ENCODE data around the gene PALLD.

PALLD gene

DNA sequence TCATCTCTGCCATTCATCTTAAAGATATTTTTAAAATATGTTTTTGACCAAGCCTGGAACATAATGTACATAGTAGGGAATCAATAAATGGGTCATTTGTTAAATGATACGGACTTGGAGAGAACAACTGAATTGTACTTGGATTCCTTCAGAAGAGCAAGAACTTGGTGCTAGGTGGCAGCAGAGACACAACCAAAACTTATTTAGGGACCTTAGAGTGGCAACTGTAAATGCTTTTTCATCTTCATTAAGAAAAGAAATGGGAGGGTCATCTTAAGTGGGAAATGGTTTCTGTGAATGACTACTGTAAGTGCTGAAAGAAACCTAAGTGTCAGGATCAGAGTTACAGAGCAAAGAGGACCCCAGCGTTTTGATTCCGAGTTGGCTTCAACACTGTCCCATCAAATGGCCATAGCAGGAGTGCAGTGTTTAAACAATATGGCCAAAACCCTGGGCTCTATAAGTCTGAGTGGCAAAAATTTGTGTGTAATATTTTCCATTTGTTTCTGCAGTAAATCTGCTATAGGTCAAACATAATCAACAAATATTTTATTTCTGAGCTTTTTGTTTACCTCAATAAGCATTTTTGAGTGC, 213.6 kb downstream of the PALLD start:
- Histone ChIP-seq H3K4me2 (ENCODE audit: low read depth, low read length) (no peak overlapping the region), H3K27me3 (replicated peaks; ENCODE audit: insufficient read depth, low read length) (no peaks in the 10 kb centered on the region), H3K9me3 (replicated peaks; ENCODE audit: insufficient read depth, low read length) (no peaks in the 10 kb centered on the region), H3K79me2 (ENCODE audit: low read length) (no peaks in the 10 kb centered on the region), H3K27ac (ENCODE audit: low read length) (no peak overlapping the region), H3F3A (ENCODE audit: insufficient read depth, low read length) (no peaks in the 10 kb centered on the region), H3K9me2 (replicated peaks; ENCODE audit: insufficient read depth, low read length) (no peaks in the 10 kb centered on the region), H4K20me1 (ENCODE audit: insufficient read depth, low read length) (no peaks in the 10 kb centered on the region), H3K9ac (ENCODE audit: low read length) (no peak overlapping the region), H3K4me3 (ENCODE audit: low read length) (no peak overlapping the region), H2AFZ (ENCODE audit: low read length) (no peak overlapping the region), H3K36me3 (replicated peaks; ENCODE audit: insufficient read depth, low read length) (no peaks in the 10 kb centered on the region), H3K4me1 (ENCODE audit: low read length) (no peaks in the 10 kb centered on the region)
- TF ChIP-seq EZH2phosphoT487 (IDR thresholded peaks at IDR 0.05; ENCODE audit: low read length) = no peak
- TF ChIP-seq EZH2 (optimal IDR thresholded peaks at IDR 0.05; ENCODE audit: low read depth, low read length) = no peak
- TF ChIP-seq CTCF (IDR thresholded peaks at IDR 0.05; ENCODE audit: low read length) = peak; percentile 44
- peak; percentile 40 for DNase-seq

GRCh38 chr4:168711197-168712140, 214.6 kb downstream of the PALLD start:
- no peak overlapping the region for H3K27ac ChIP-seq (ENCODE audit: low read length)
- no peaks in the 10 kb centered on the region for H3K36me3 ChIP-seq (replicated peaks; ENCODE audit: insufficient read depth, low read length)
- no peak overlapping the region for H3K4me3 ChIP-seq (ENCODE audit: low read length)
- no peaks in the 10 kb centered on the region for H3F3A ChIP-seq (ENCODE audit: insufficient read depth, low read length)
- H3K9me3 ChIP-seq (replicated peaks; ENCODE audit: insufficient read depth, low read length) = no peaks in the 10 kb centered on the region
- H3K79me2 ChIP-seq (ENCODE audit: low read length) = no peaks in the 10 kb centered on the region
- H3K27me3 ChIP-seq (replicated peaks; ENCODE audit: insufficient read depth, low read length) = no peaks in the 10 kb centered on the region
- no peak overlapping the region for H2AFZ ChIP-seq (ENCODE audit: low read length)
- no peaks in the 10 kb centered on the region for H3K9me2 ChIP-seq (replicated peaks; ENCODE audit: insufficient read depth, low read length)
- no peak for TF ChIP-seq EZH2 (optimal IDR thresholded peaks at IDR 0.05; ENCODE audit: low read depth, low read length)
- no peak for TF ChIP-seq CTCF (IDR thresholded peaks at IDR 0.05; ENCODE audit: low read length)
- TF ChIP-seq EZH2phosphoT487 (IDR thresholded peaks at IDR 0.05; ENCODE audit: low read length) = no peak
- no peaks in the 10 kb centered on the region for H4K20me1 ChIP-seq (ENCODE audit: insufficient read depth, low read length)
- H3K4me2 ChIP-seq (ENCODE audit: low read depth, low read length) = no peak overlapping the region
- no peak overlapping the region for H3K9ac ChIP-seq (ENCODE audit: low read length)
- no peaks in the 10 kb centered on the region for H3K4me1 ChIP-seq (ENCODE audit: low read length)
- DNase-seq = no peak

- Histone ChIP-seq H3K36me3 (replicated peaks; ENCODE audit: insufficient read depth, low read length) (no peaks in the 10 kb centered on the region), H3K9me3 (replicated peaks; ENCODE audit: insufficient read depth, low read length) (no peaks in the 10 kb centered on the region), H4K20me1 (ENCODE audit: insufficient read depth, low read length) (no peaks in the 10 kb centered on the region), H3F3A (ENCODE audit: insufficient read depth, low read length) (no peaks in the 10 kb centered on the region), H3K4me1 (ENCODE audit: low read length) (no peaks in the 10 kb centered on the region), H3K27me3 (replicated peaks; ENCODE audit: insufficient read depth, low read length) (no peaks in the 10 kb centered on the region), H3K9me2 (replicated peaks; ENCODE audit: insufficient read depth, low read length) (no peaks in the 10 kb centered on the region), H3K4me3 (ENCODE audit: low read length) (no peak overlapping the region), H3K4me2 (ENCODE audit: low read depth, low read length) (no peak overlapping the region), H2AFZ (ENCODE audit: low read length) (no peak overlapping the region), H3K79me2 (ENCODE audit: low read length) (no peaks in the 10 kb centered on the region), H3K9ac (ENCODE audit: low read length) (no peak overlapping the region), H3K27ac (ENCODE audit: low read length) (no peak overlapping the region)
- no peak for TF ChIP-seq EZH2phosphoT487 (IDR thresholded peaks at IDR 0.05; ENCODE audit: low read length)
- no peak for TF ChIP-seq CTCF (IDR thresholded peaks at IDR 0.05; ENCODE audit: low read length)
- no peak for TF ChIP-seq EZH2 (optimal IDR thresholded peaks at IDR 0.05; ENCODE audit: low read depth, low read length)
- no peak for DNase-seq
Observed at GRCh38 chr4:168712316-168712890, 215.6 kb downstream of the PALLD start.
